K562 (cell line): ENCODE data around the gene C12orf60. TPM values are rescaled to one million over a fixed set of nuclear protein-coding genes. Genes with fewer than 3 reads are reported as not detected.

Source experiments
- ATAC-seq: fragments of 200-7000 bp; cut with Tn5 transposase; 3 replicates; pipeline ENCODE4 v1.9.1; 2020; ENCODE audit warnings: moderate library complexity
- BruUV-seq: library from RNA; stranded (reverse); fragments of 400-500 nt; replicated peaks from 2 replicates; lab custom pipeline; 2021; lab: Mats Ljungman, UMichigan
- CTCF ChIA-PET: fragments of 300-600 bp; formaldehyde crosslinking; extraction: SDS; loops from one replicate; lab custom pipeline; 2021; ENCODE audit warnings: low intra/inter-chr PET ratio; lab: Yijun Ruan, JAX
- POLR2A ChIA-PET: fragments of 300-600, 350-650 bp; sonication (Branson Sonifier 250); formaldehyde crosslinking; extraction: SDS; loops from one replicate; lab custom pipeline; 2021; ENCODE audit warnings: antibody characterized with exemption, inconsistent platforms; lab: Yijun Ruan, JAX
- DNase-seq, 4 experiments: peaks; one replicate each; pipeline versions ENCODE4 v3.0.0 to v3.0.0-alpha.2; 2011 to 2018; ENCODE audit warnings: low spot score in 3 of 4, mixed read lengths in 3 of 4; ENCODE audit errors: extremely low read depth in 1 of 4
- FAIRE-seq: peaks from 2 replicates; lab custom pipeline; 2011; peaks lifted over from hg19 to GRCh38; lab: Jason Lieb, UNC
- H2AFZ ChIP-seq: 2 replicates; pipeline ENCODE4 v1.6.0; 2011; ENCODE audit warnings: low read depth, low read length, control low read depth, inconsistent platforms
- H3K27ac ChIP-seq: fragments of 200-600 bp; 3 replicates; pipeline ENCODE4 v1.8.0; 2011; ENCODE audit warnings: low read depth, mild to moderate bottlenecking, control low read depth, inconsistent platforms, low read length, moderate library complexity, mixed read lengths; ENCODE audit errors: extremely low read depth
- H3K27me3 ChIP-seq, 2 experiments: fragments of 300-600 bp in 1 of 2; 2 replicates in 1 of 2; 3 replicates in 1 of 2; pipeline versions ENCODE4 v1.6.0 to v1.8.0; 2011; ENCODE audit warnings: inconsistent platforms in 2 of 2, low read length in 2 of 2, mild to moderate bottlenecking in 1 of 2, mixed read lengths in 1 of 2, moderate library complexity in 1 of 2; ENCODE audit not compliant: control insufficient read depth in 2 of 2, insufficient read depth in 2 of 2
- H3K36me3 ChIP-seq: fragments of 300-600 bp; 3 replicates; pipeline ENCODE4 v1.8.0; 2011; ENCODE audit warnings: mild to moderate bottlenecking, low read length, inconsistent platforms; ENCODE audit not compliant: control insufficient read depth, insufficient read depth
- H3K4me1 ChIP-seq, 2 experiments: fragments of 200-600 bp in 1 of 2; replicated peaks in 1 of 2; 2 replicates in 1 of 2; 3 replicates in 1 of 2; pipeline versions ENCODE4 v1.5.1 to v1.8.0; 2011; ENCODE audit warnings: inconsistent platforms in 2 of 2, low read length in 2 of 2, mild to moderate bottlenecking in 1 of 2, mixed read lengths in 1 of 2, moderate library complexity in 1 of 2; ENCODE audit not compliant: control insufficient read depth in 2 of 2, insufficient read depth in 2 of 2
- H3K4me2 ChIP-seq: 2 replicates; pipeline ENCODE4 v1.6.1; 2011; ENCODE audit warnings: low read length, control low read depth, inconsistent platforms, mixed read lengths; ENCODE audit not compliant: insufficient read depth
- H3K4me3 ChIP-seq: fragments of 200-600 bp; sonication (generic), shearing (Covaris generic); 2 replicates; pipeline ENCODE4 v1.5.1; 2016; ENCODE audit warnings: control low read depth, inconsistent platforms
- H3K79me2 ChIP-seq: fragments of 200-600 bp; 3 replicates; pipeline ENCODE4 v1.8.0; 2011; ENCODE audit warnings: low read length, inconsistent platforms; ENCODE audit not compliant: control insufficient read depth, insufficient read depth
- H3K9ac ChIP-seq, 2 experiments: 2 replicates each; pipeline versions ENCODE4 v1.6.0 to v1.6.1; 2011; ENCODE audit warnings: low read depth in 2 of 2, low read length in 2 of 2, control low read depth in 1 of 2, inconsistent platforms in 1 of 2, mild to moderate bottlenecking in 1 of 2, mixed read lengths in 1 of 2; ENCODE audit not compliant: insufficient read depth in 1 of 2
- H3K9me1 ChIP-seq: one replicate; pipeline ENCODE4 v1.6.0; 2011; ENCODE audit warnings: inconsistent platforms, mild to moderate bottlenecking, low read length, moderate library complexity; ENCODE audit not compliant: control insufficient read depth, insufficient read depth
- H3K9me3 ChIP-seq: replicated peaks from 2 replicates; pipeline ENCODE4 v1.5.1; 2011; ENCODE audit warnings: low read depth, low read length, inconsistent platforms; ENCODE audit not compliant: control insufficient read depth, insufficient read depth
- H4K20me1 ChIP-seq: replicated peaks from 2 replicates; pipeline ENCODE4 v1.6.1; 2011; ENCODE audit warnings: low read length, inconsistent platforms, mixed read lengths; ENCODE audit not compliant: control insufficient read depth, insufficient read depth
- BRD4 ChIP-seq: fragments of 200-600 bp; sonication (generic); IDR thresholded peaks from 2 replicates; pipeline ENCODE4 v1.6.1; 2017; ENCODE audit warnings: inconsistent platforms
- FIP1L1 ChIP-seq: fragments of 200-400 bp; formaldehyde crosslinking; IDR thresholded peaks from 2 replicates; pipeline ENCODE4 v1.6.1; 2018; ENCODE audit warnings: mild to moderate bottlenecking, low read depth, low read length; ENCODE audit not compliant: poor library complexity, severe bottlenecking
- FOXK2 ChIP-seq, 2 experiments: fragments of 450-650 bp; IDR thresholded peaks in 1 of 2; conservative IDR thresholded peaks in 1 of 2; 2 replicates each; pipeline ENCODE4 v1.6.1; 2016; ENCODE audit warnings: low read depth in 2 of 2, mild to moderate bottlenecking in 1 of 2
- MAZ ChIP-seq, 2 experiments: fragments of 450-650 bp in 1 of 2; sonication (generic) in 1 of 2; formaldehyde crosslinking; IDR thresholded peaks in 1 of 2; conservative IDR thresholded peaks in 1 of 2; 2 replicates each; pipeline versions ENCODE4 v1.4.0 to v1.5.0; 2020; ENCODE audit warnings: mild to moderate bottlenecking in 1 of 2, missing genetic modification reagents in 1 of 2
- ZNF124 ChIP-seq: sonication (generic); formaldehyde crosslinking; IDR thresholded peaks from 2 replicates; pipeline ENCODE4 v1.8.1; 2022; ENCODE audit warnings: missing genetic modification reagents
- ZNF197 ChIP-seq: fragments of 200-800 bp; sonication (Bioruptor generic); IDR thresholded peaks from 2 replicates; pipeline ENCODE4 v1.6.1; 2016; ENCODE audit warnings: low read depth, missing genetic modification characterization, missing compliant biosample characterization
- ZNF41 ChIP-seq: fragments of 250-450 bp; sonication (Bioruptor Pico); conservative IDR thresholded peaks from 2 replicates; pipeline ENCODE4 v1.4.0; 2020; ENCODE audit warnings: mild to moderate bottlenecking
- WGBS: fragments of 100-300 bp; shearing (Covaris generic); methylation state at CpG from one replicate; pipeline ENCODE4 v1.1.6; 2016; ENCODE audit warnings: low coverage, mixed read lengths; ENCODE audit not compliant: insufficient coverage; ENCODE audit errors: missing lambda C conversion rate; 5-methylcytosine and 5-hydroxymethylcytosine counted together
- in situ Hi-C: fragments of 300-500 bp; cut with MboI; formaldehyde crosslinking; loops from 4 replicates; pipeline ENCODE4 v1.15.0; 2018; ENCODE audit warnings: inconsistent platforms, mixed read lengths
- intact Hi-C: fragments of 100-400 bp; cut with micrococcal nuclease; formaldehyde crosslinking; loops from 2 replicates; pipeline ENCODE4 v1.14.2; 2022
- polyA plus RNA-seq, 8 experiments: library from polyadenylated mRNA; depleted of rRNA in 4 of 8; stranded (reverse) in 5 of 8; unstranded in 3 of 8; fragments of >200 nt; fragmentation: Nextera tagmentation in 2 of 8; fragmentation: Illumina TruSeq in 1 of 8; extraction: Ambion mirVana in 2 of 8; extraction: Trizol in 1 of 8; gene quantifications; 2 replicates each; pipeline versions ENCODE4 v1.2.1 to v1.2.3, GENCODE V29; 2011 to 2014; ENCODE audit warnings: inconsistent platforms in 1 of 8, missing spikeins in 1 of 8
- total RNA-seq, 7 experiments: library from RNA; depleted of rRNA in 6 of 7; stranded (reverse); fragments of >200 nt in 6 of 7; fragmentation: Illumina TruSeq in 2 of 7; extraction: Trizol in 2 of 7; gene quantifications; 2 replicates each; pipeline versions ENCODE4 v1.2.1 to v1.2.3, GENCODE V29; 2011 to 2021; ENCODE audit warnings: low replicate concordance in 1 of 7
- TF ChIP-seq, protein P1 (sequence below): sonication (generic); formaldehyde crosslinking; IDR thresholded peaks from 2 replicates; pipeline ENCODE4 v1.8.1; 2023; ENCODE audit warnings: mild to moderate bottlenecking, missing genetic modification reagents
- TF ChIP-seq, protein P2 (sequence below): sonication (generic); formaldehyde crosslinking; IDR thresholded peaks from 2 replicates; pipeline ENCODE4 v1.8.1; 2023; ENCODE audit warnings: mild to moderate bottlenecking, missing genetic modification reagents
- TF ChIP-seq, protein P3 (sequence below): fragments of 450-650 bp; formaldehyde crosslinking; IDR thresholded peaks from 2 replicates; pipeline ENCODE4 v1.4.0; 2020; ENCODE audit warnings: mild to moderate bottlenecking, mixed read lengths
- TF ChIP-seq, protein P4 (sequence below): fragments of 450-650 bp; formaldehyde crosslinking; IDR thresholded peaks from 2 replicates; pipeline ENCODE4 v1.4.0; 2020; ENCODE audit warnings: mild to moderate bottlenecking, moderate library complexity

Gene C12orf60
- total and polyA plus RNA-seq, 9 of the 15 experiments (the other 6 are each of a cell fraction or from before 2014, with no cell fraction given) = 0.41 to 4.4 (median 2.5) TPM

DNA sequence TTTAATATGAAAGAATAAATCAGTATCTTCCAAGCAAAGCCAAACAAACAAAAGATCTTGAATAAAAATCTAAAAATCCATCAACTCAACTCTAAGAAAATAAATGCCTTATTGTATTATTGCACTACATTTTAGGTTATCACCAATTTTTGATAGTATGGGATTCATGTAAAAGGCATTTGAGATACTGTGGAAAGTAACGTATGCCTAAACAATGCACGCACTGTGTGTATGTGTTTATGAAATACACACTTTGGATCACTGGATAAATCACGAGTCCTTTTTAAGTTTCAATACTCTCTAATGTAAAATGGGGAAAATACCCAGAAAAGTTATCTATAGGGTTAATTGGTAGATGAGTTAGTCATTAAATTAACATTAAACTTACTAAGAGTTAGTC lies 17.9 kb upstream of the C12orf60 start:
- Histone ChIP-seq H3K4me3 (no peak overlapping the region), H3K9me1 (no peaks in the 10 kb centered on the region), H3K79me2 (no peaks in the 10 kb centered on the region), H3K27me3 (no peaks in the 10 kb centered on the region), H4K20me1 (no peaks in the 10 kb centered on the region), H3K4me1 (no peaks in the 10 kb centered on the region), H2AFZ (no peak overlapping the region), H3K9me3 (no peaks in the 10 kb centered on the region), H3K27ac (no peak overlapping the region), H3K36me3 (peaks cover 47% of the 10 kb centered on the region), H3K9ac (no peak overlapping the region), H3K4me2 (no peak overlapping the region)
- intact Hi-C loops = no loop called here
- ChIA-PET POLR2A (interaction anchor here (0.5 kb wide), 1 partner anchor 373 kb away, joined by 4 read pairs; no protein-coding TSS in a partner anchor), CTCF (no interaction called here)
- TF ChIP-seq FOXK2 (conservative IDR thresholded peaks at IDR 0.05 in 1 of 2, IDR thresholded peaks at IDR 0.05 in 1 of 2; ENCODE audit: low read depth in 2 of 2) (no peak), FIP1L1 (no peak), ZNF197 (CRISPR knock-in tag) (no peak), ZNF124 (CRISPR knock-in tag) (no peak), MAZ (CRISPR knock-in tag; conservative IDR thresholded peaks at IDR 0.05 in 1 of 2, IDR thresholded peaks at IDR 0.05 in 1 of 2) (no peak), ZNF41 (CRISPR knock-in tag) (no peak), BRD4 (no peak)
- TF ChIP-seq, protein P1, sequence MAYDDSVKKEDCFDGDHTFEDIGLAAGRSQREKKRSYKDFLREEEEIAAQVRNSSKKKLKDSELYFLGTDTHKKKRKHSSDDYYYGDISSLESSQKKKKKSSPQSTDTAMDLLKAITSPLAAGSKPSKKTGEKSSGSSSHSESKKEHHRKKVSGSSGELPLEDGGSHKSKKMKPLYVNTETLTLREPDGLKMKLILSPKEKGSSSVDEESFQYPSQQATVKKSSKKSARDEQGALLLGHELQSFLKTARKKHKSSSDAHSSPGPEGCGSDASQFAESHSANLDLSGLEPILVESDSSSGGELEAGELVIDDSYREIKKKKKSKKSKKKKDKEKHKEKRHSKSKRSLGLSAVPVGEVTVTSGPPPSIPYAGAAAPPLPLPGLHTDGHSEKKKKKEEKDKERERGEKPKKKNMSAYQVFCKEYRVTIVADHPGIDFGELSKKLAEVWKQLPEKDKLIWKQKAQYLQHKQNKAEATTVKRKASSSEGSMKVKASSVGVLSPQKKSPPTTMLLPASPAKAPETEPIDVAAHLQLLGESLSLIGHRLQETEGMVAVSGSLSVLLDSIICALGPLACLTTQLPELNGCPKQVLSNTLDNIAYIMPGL = no peak
- TF ChIP-seq, protein P2, sequence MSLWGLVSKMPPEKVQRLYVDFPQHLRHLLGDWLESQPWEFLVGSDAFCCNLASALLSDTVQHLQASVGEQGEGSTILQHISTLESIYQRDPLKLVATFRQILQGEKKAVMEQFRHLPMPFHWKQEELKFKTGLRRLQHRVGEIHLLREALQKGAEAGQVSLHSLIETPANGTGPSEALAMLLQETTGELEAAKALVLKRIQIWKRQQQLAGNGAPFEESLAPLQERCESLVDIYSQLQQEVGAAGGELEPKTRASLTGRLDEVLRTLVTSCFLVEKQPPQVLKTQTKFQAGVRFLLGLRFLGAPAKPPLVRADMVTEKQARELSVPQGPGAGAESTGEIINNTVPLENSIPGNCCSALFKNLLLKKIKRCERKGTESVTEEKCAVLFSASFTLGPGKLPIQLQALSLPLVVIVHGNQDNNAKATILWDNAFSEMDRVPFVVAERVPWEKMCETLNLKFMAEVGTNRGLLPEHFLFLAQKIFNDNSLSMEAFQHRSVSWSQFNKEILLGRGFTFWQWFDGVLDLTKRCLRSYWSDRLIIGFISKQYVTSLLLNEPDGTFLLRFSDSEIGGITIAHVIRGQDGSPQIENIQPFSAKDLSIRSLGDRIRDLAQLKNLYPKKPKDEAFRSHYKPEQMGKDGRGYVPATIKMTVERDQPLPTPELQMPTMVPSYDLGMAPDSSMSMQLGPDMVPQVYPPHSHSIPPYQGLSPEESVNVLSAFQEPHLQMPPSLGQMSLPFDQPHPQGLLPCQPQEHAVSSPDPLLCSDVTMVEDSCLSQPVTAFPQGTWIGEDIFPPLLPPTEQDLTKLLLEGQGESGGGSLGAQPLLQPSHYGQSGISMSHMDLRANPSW (CRISPR knock-in tag) = no peak
- TF ChIP-seq, protein P3, sequence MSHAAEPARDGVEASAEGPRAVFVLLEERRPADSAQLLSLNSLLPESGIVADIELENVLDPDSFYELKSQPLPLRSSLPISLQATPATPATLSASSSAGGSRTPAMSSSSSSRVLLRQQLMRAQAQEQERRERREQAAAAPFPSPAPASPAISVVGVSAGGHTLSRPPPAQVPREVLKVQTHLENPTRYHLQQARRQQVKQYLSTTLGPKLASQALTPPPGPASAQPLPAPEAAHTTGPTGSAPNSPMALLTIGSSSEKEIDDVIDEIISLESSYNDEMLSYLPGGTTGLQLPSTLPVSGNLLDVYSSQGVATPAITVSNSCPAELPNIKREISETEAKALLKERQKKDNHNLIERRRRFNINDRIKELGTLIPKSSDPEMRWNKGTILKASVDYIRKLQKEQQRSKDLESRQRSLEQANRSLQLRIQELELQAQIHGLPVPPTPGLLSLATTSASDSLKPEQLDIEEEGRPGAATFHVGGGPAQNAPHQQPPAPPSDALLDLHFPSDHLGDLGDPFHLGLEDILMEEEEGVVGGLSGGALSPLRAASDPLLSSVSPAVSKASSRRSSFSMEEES = no peak
- TF ChIP-seq, protein P4, sequence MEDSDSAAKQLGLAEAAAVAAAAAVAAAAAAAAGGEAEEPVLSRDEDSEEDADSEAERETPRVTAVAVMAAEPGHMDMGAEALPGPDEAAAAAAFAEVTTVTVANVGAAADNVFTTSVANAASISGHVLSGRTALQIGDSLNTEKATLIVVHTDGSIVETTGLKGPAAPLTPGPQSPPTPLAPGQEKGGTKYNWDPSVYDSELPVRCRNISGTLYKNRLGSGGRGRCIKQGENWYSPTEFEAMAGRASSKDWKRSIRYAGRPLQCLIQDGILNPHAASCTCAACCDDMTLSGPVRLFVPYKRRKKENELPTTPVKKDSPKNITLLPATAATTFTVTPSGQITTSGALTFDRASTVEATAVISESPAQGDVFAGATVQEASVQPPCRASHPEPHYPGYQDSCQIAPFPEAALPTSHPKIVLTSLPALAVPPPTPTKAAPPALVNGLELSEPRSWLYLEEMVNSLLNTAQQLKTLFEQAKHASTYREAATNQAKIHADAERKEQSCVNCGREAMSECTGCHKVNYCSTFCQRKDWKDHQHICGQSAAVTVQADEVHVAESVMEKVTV (CRISPR knock-in tag) = no peak
- ATAC-seq (no peak), DNase-seq (no peak), FAIRE-seq (no peak)
- no TSS peak for BruUV-seq
- in situ Hi-C loops = no loop called here
- WGBS = 89% methylated on average over 3 of the region's 3 CpGs
